Germinal center (tissue), 1 donor: ENCODE measurements around the gene ASPSCR1.
A peak's percentile ranks its signal among the peaks of the same experiment; 100 is the strongest.

Experiments used
- DNase-seq: peaks from one replicate; pipeline ENCODE4 v3.0.0; 2012; ENCODE audit warnings: mixed read lengths, low spot score

ASPSCR1 gene

GRCh38 chr17:82013341-82013740 lies 35.9 kb downstream of the ASPSCR1 start:
- no peak for DNase-seq

- DNase-seq, result no peak
These were observed 36.4 kb downstream of the ASPSCR1 start for GRCh38 chr17:82013772-82014321.

- DNase-seq, result no peak
These were observed 37.0 kb downstream of the ASPSCR1 start for GRCh38 chr17:82014432-82014831.

- no peak for DNase-seq
These were observed 37.5 kb downstream of the ASPSCR1 start for GRCh38 chr17:82014971-82015310.

GRCh38 chr17:82015311-82015971 lies 38.0 kb downstream of the ASPSCR1 start:
- DNase-seq, result no peak

- DNase-seq, result no peak
These were observed 38.8 kb downstream of the ASPSCR1 start for GRCh38 chr17:82016061-82016874.

- DNase-seq, result no peak
These were observed 39.5 kb downstream of the ASPSCR1 start for GRCh38 chr17:82016875-82017459.

- DNase-seq, result no peak
These were observed 40.3 kb downstream of the ASPSCR1 start for GRCh38 chr17:82017612-82018151.

GRCh38 chr17:82018152-82018988 lies 40.9 kb downstream of the ASPSCR1 start:
- DNase-seq, result no peak

- no peak for DNase-seq
These were observed 41.7 kb downstream of the ASPSCR1 start for GRCh38 chr17:82018989-82019689.

GRCh38 chr17:82019690-82020571 lies 42.5 kb downstream of the ASPSCR1 start:
- peak; percentile 66 for DNase-seq

- no peak for DNase-seq
These were observed 43.2 kb downstream of the ASPSCR1 start for GRCh38 chr17:82020572-82021106.

- DNase-seq, result peak; percentile 48
These were observed 43.9 kb downstream of the ASPSCR1 start for GRCh38 chr17:82021107-82021899.

GRCh38 chr17:82021900-82022309 lies 44.5 kb downstream of the ASPSCR1 start:
- DNase-seq, result no peak

- no peak for DNase-seq
These were observed 45.0 kb downstream of the ASPSCR1 start, which contains the start of gene CENPX for GRCh38 chr17:82022310-82022980. TSS of gene CENPX (minus strand) at chr17:82022878. CDS start at chr17:82022861, 17 bp downstream.

- peak; percentile 99 for DNase-seq
These were observed 45.6 kb downstream of the ASPSCR1 start, which contains the start of gene LRRC45 for GRCh38 chr17:82022981-82023446. TSS of gene LRRC45 (plus strand) at chr17:82023305. CDS start at chr17:82023644, 339 bp downstream.

GRCh38 chr17:82023447-82024241 lies 46.2 kb downstream of the ASPSCR1 start:
- peak; percentile 31 for DNase-seq
